KMS-11 (cell line): ENCODE results near the gene CUL9.

Source experiments
- H2AFZ ChIP-seq: fragments of 200-600 bp; sonication (generic); 2 replicates; pipeline ENCODE4 v1.6.1; 2016; ENCODE audit warnings: antibody characterized with exemption, mixed run types, low read depth
- H3K27ac ChIP-seq: fragments of 200-600 bp; sonication (generic); 2 replicates; pipeline ENCODE4 v1.6.1; 2016; ENCODE audit warnings: mild to moderate bottlenecking, mixed run types
- H3K27me3 ChIP-seq: fragments of 200-600 bp; sonication (generic); 2 replicates; pipeline ENCODE4 v1.6.1; 2017; ENCODE audit warnings: mild to moderate bottlenecking, low read depth, mixed run types, moderate library complexity; ENCODE audit not compliant: insufficient read depth
- H3K36me3 ChIP-seq: fragments of 200-600 bp; sonication (generic); 2 replicates; pipeline ENCODE4 v1.6.1; 2017; ENCODE audit warnings: mild to moderate bottlenecking, mixed run types; ENCODE audit not compliant: insufficient read depth
- H3K4me1 ChIP-seq: fragments of 200-600 bp; sonication (generic); 2 replicates; pipeline ENCODE4 v1.6.1; 2016; ENCODE audit warnings: mild to moderate bottlenecking, low read depth, mixed run types; ENCODE audit not compliant: poor library complexity, severe bottlenecking
- H3K4me2 ChIP-seq: fragments of 200-600 bp; sonication (generic); 2 replicates; pipeline ENCODE4 v1.7.0; 2016; ENCODE audit warnings: mild to moderate bottlenecking, mixed run types
- H3K4me3 ChIP-seq: fragments of 200-600 bp; sonication (generic); IDR thresholded peaks from 2 replicates; pipeline ENCODE4 v1.6.1; 2017; ENCODE audit warnings: low read depth, low read length, mixed read lengths; ENCODE audit not compliant: insufficient read depth
- H3K79me2 ChIP-seq: fragments of 200-600 bp; sonication (generic); 2 replicates; pipeline ENCODE4 v1.6.1; 2016; ENCODE audit warnings: low read depth, mixed run types; ENCODE audit not compliant: insufficient read depth
- H3K9ac ChIP-seq: fragments of 200-600 bp; sonication (generic); 2 replicates; pipeline ENCODE4 v1.6.1; 2016; ENCODE audit warnings: mild to moderate bottlenecking, mixed run types
- H4K20me1 ChIP-seq: fragments of 200-600 bp; sonication (generic); 2 replicates; pipeline ENCODE4 v1.6.1; 2016; ENCODE audit warnings: mild to moderate bottlenecking, mixed run types; ENCODE audit not compliant: insufficient read depth
- TF ChIP-seq, protein P1 (sequence below): fragments of 200-600 bp; sonication (generic); conservative IDR thresholded peaks from 2 replicates; pipeline ENCODE4 v1.6.1; 2017; ENCODE audit warnings: low read depth, mild to moderate bottlenecking, antibody characterized with exemption, low read length, moderate library complexity, mixed read lengths

Gene CUL9

DNA sequence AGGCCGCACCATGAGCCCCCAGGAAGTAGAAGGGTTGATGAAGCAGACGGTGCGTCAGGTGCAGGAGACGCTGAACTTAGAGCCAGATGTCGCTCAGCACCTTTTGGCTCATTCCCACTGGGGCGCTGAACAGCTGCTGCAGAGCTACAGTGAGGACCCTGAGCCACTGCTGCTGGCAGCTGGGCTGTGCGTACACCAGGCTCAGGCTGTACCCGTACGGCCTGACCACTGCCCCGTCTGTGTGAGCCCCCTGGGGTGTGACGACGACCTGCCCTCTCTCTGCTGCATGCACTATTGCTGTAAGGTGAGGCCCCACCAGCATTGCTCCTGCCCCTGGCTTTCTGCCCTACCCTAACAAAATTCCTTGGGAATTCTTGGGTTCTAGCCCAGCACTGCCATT is 34.2 kb downstream of the CUL9 start:
- no peaks in the 10 kb centered on the region for H3K4me1 ChIP-seq
- no peak overlapping the region for H3K9ac ChIP-seq
- H3K4me2 ChIP-seq, result no peak overlapping the region
- H4K20me1 ChIP-seq, result no peaks in the 10 kb centered on the region
- H3K4me3 ChIP-seq, result no peak overlapping the region
- H3K27me3 ChIP-seq, result no peaks in the 10 kb centered on the region
- H2AFZ ChIP-seq, result no peak overlapping the region
- TF ChIP-seq, protein P1, sequence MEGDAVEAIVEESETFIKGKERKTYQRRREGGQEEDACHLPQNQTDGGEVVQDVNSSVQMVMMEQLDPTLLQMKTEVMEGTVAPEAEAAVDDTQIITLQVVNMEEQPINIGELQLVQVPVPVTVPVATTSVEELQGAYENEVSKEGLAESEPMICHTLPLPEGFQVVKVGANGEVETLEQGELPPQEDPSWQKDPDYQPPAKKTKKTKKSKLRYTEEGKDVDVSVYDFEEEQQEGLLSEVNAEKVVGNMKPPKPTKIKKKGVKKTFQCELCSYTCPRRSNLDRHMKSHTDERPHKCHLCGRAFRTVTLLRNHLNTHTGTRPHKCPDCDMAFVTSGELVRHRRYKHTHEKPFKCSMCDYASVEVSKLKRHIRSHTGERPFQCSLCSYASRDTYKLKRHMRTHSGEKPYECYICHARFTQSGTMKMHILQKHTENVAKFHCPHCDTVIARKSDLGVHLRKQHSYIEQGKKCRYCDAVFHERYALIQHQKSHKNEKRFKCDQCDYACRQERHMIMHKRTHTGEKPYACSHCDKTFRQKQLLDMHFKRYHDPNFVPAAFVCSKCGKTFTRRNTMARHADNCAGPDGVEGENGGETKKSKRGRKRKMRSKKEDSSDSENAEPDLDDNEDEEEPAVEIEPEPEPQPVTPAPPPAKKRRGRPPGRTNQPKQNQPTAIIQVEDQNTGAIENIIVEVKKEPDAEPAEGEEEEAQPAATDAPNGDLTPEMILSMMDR, result no peak
- H3K27ac ChIP-seq, result no peak overlapping the region
- H3K36me3 ChIP-seq, result no peaks in the 10 kb centered on the region
- no peaks in the 10 kb centered on the region for H3K79me2 ChIP-seq

DNA sequence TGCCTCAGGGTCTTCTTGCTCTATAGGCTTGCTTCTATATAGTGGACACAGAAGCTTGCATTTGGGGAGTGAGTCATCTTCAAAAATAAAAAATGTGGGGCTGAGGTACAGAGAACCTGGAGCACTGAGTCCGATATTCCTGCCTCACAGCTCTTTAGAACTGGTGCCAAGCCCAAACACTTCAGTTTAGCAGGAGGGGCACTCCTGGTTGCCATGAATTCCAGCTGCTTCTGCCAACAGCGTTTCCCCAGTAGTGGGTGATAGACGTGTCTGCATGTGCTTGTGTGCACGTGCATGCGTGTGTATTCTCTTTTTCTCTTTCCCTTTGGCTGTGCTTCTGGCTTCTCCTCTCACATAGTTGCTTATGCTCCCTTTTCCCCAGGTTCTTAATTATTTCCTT is 35.4 kb downstream of the CUL9 start:
- TF ChIP-seq, protein P1, result no peak
- Histone ChIP-seq H3K36me3 (no peaks in the 10 kb centered on the region), H3K4me2 (no peak overlapping the region), H3K4me3 (no peak overlapping the region), H3K27me3 (no peaks in the 10 kb centered on the region), H2AFZ (no peak overlapping the region), H4K20me1 (no peaks in the 10 kb centered on the region), H3K4me1 (no peaks in the 10 kb centered on the region), H3K79me2 (no peaks in the 10 kb centered on the region), H3K27ac (no peak overlapping the region), H3K9ac (no peak overlapping the region)

DNA sequence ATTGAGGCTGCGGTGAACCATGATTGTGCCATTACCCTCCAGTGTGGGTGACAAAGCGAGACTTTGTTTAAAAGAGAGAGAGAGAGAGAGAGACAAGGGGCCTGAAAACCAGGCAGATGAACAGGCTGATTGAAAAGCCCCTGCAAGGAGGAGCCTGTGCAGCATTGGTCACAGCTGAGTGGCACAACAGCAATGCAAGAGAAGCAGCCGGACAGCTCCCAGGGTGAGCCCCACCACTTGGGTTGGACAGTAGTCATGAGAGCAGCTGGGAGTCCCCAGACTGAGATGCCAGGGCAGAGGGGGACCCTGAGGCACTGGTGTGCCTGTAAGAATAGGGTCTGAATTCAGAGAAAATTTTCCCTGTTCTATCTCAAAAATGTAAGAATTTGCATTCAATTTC is 37.1 kb downstream of the CUL9 start:
- Histone ChIP-seq H3K27ac (no peak overlapping the region), H3K36me3 (no peaks in the 10 kb centered on the region), H3K4me1 (peaks cover 2% of the 10 kb centered on the region), H3K9ac (no peak overlapping the region), H3K79me2 (no peaks in the 10 kb centered on the region), H3K4me2 (no peak overlapping the region), H2AFZ (no peak overlapping the region), H3K27me3 (no peaks in the 10 kb centered on the region), H4K20me1 (no peaks in the 10 kb centered on the region), H3K4me3 (no peak overlapping the region)
- TF ChIP-seq, protein P1, result no peak

- H3K4me3 ChIP-seq, result no peak overlapping the region
- no peak overlapping the region for H3K4me2 ChIP-seq
- H3K27me3 ChIP-seq, result no peaks in the 10 kb centered on the region
- H2AFZ ChIP-seq, result no peak overlapping the region
- H3K27ac ChIP-seq, result no peak overlapping the region
- H3K36me3 ChIP-seq, result no peaks in the 10 kb centered on the region
- H3K4me1 ChIP-seq, result peaks cover 9% of the 10 kb centered on the region
- TF ChIP-seq, protein P1, result no peak
- no peak overlapping the region for H3K9ac ChIP-seq
- H4K20me1 ChIP-seq, result no peaks in the 10 kb centered on the region
- no peaks in the 10 kb centered on the region for H3K79me2 ChIP-seq
These were observed 37.8 kb downstream of the CUL9 start for GRCh38 chr6:43219814-43220213.
